K562 (cell line): ENCODE results near the gene ZNF234. TPM values are rescaled to one million over a fixed set of nuclear protein-coding genes. Genes with fewer than 3 reads are reported as not detected.

Source experiments
- ARID3A ChIP-seq: IDR thresholded peaks from 2 replicates; pipeline ENCODE4 v1.6.1; 2012; ENCODE audit warnings: low read depth, low read length, improper control_type of control experiment, borderline replicate concordance
- CAMTA2 ChIP-seq: fragments of 250-450 bp; sonication (Bioruptor Pico); conservative IDR thresholded peaks from 2 replicates; pipeline ENCODE4 v1.5.1; 2022
- E2F3 ChIP-seq: fragments of 250-450 bp; sonication (Bioruptor Pico); IDR thresholded peaks from 2 replicates; pipeline ENCODE4 v1.4.0; 2020; ENCODE audit warnings: mild to moderate bottlenecking
- ELF1 ChIP-seq: fragments of 200-800 bp; sonication (Bioruptor generic); IDR thresholded peaks from 2 replicates; pipeline ENCODE4 v1.6.1; 2016; ENCODE audit warnings: missing genetic modification characterization, missing compliant biosample characterization
- HDAC2 ChIP-seq: fragments of 450-650 bp; IDR thresholded peaks from 2 replicates; pipeline ENCODE4 v1.6.1; 2016; ENCODE audit warnings: mild to moderate bottlenecking
- HNRNPK ChIP-seq: fragments of 200-400 bp; formaldehyde crosslinking; IDR thresholded peaks from one replicate; pipeline ENCODE4 v1.6.1; 2018; ENCODE audit warnings: mild to moderate bottlenecking, low read depth, low read length; ENCODE audit not compliant: poor library complexity, severe bottlenecking
- KDM2B ChIP-seq: fragments of 250-450 bp; sonication (Bioruptor Pico); IDR thresholded peaks from 2 replicates; pipeline ENCODE4 v1.8.0; 2021; ENCODE audit warnings: mild to moderate bottlenecking, moderate library complexity
- MTA1 ChIP-seq: fragments of 450-650 bp; IDR thresholded peaks from 2 replicates; pipeline ENCODE4 v1.6.1; 2017; ENCODE audit warnings: borderline replicate concordance
- MTA2 ChIP-seq: fragments of 450-650 bp; IDR thresholded peaks from 2 replicates; pipeline ENCODE4 v1.6.1; 2016; ENCODE audit warnings: low read depth
- MYC ChIP-seq, 2 experiments: fragments of 250-450 bp in 1 of 2; sonication (Bioruptor Pico) in 1 of 2; IDR thresholded peaks; 2 replicates each; pipeline versions ENCODE4 v1.5.1 to v1.6.1; 2012 to 2021; ENCODE audit warnings: low read depth in 2 of 2, borderline replicate concordance in 1 of 2, improper control_type of control experiment in 1 of 2, low read length in 1 of 2, mild to moderate bottlenecking in 1 of 2, moderate library complexity in 1 of 2
- NFRKB ChIP-seq: fragments of 450-650 bp; IDR thresholded peaks from 2 replicates; pipeline ENCODE4 v1.6.1; 2016; ENCODE audit warnings: low read depth
- POLR2AphosphoS5 ChIP-seq: IDR thresholded peaks from 2 replicates; pipeline ENCODE4 v1.6.1; 2011; ENCODE audit warnings: mild to moderate bottlenecking, low read depth, low read length, moderate library complexity; ENCODE audit not compliant: control insufficient read depth, insufficient read depth
- RBM14 ChIP-seq: fragments of 200-400 bp; formaldehyde crosslinking; IDR thresholded peaks from 2 replicates; pipeline ENCODE4 v1.6.1; 2018; ENCODE audit warnings: low read depth, mild to moderate bottlenecking, low read length, moderate library complexity, borderline replicate concordance; ENCODE audit not compliant: insufficient read depth
- ZNF12 ChIP-seq: sonication (generic); formaldehyde crosslinking; IDR thresholded peaks from 2 replicates; pipeline ENCODE4 v1.4.0; 2020; ENCODE audit warnings: mild to moderate bottlenecking, missing genetic modification reagents
- ZNF184 ChIP-seq: sonication (generic); formaldehyde crosslinking; IDR thresholded peaks from 2 replicates; pipeline ENCODE4 v1.5.0; 2020; ENCODE audit warnings: missing genetic modification reagents
- ZNF282 ChIP-seq: sonication (generic); formaldehyde crosslinking; IDR thresholded peaks from 2 replicates; pipeline ENCODE4 v1.8.1; 2023; ENCODE audit warnings: missing genetic modification reagents
- ZNF41 ChIP-seq: fragments of 250-450 bp; sonication (Bioruptor Pico); conservative IDR thresholded peaks from 2 replicates; pipeline ENCODE4 v1.4.0; 2020; ENCODE audit warnings: mild to moderate bottlenecking
- ZNF561 ChIP-seq: fragments of 450-650 bp; formaldehyde crosslinking; conservative IDR thresholded peaks from 2 replicates; pipeline ENCODE4 v1.4.0; 2020; ENCODE audit warnings: mild to moderate bottlenecking, moderate library complexity
- polyA plus RNA-seq, 8 experiments: library from polyadenylated mRNA; depleted of rRNA in 4 of 8; stranded (reverse) in 5 of 8; unstranded in 3 of 8; fragments of >200 nt; fragmentation: Nextera tagmentation in 2 of 8; fragmentation: Illumina TruSeq in 1 of 8; extraction: Ambion mirVana in 2 of 8; extraction: Trizol in 1 of 8; gene quantifications; 2 replicates each; pipeline versions ENCODE4 v1.2.1 to v1.2.3, GENCODE V29; 2011 to 2014; ENCODE audit warnings: inconsistent platforms in 1 of 8, missing spikeins in 1 of 8
- total RNA-seq, 7 experiments: library from RNA; depleted of rRNA in 6 of 7; stranded (reverse); fragments of >200 nt in 6 of 7; fragmentation: Illumina TruSeq in 2 of 7; extraction: Trizol in 2 of 7; gene quantifications; 2 replicates each; pipeline versions ENCODE4 v1.2.1 to v1.2.3, GENCODE V29; 2011 to 2021; ENCODE audit warnings: low replicate concordance in 1 of 7
- TF ChIP-seq, protein P1 (sequence below), 2 experiments: IDR thresholded peaks; 2 replicates each; pipeline ENCODE4 v1.6.1; 2012; ENCODE audit warnings: improper control_type of control experiment in 2 of 2, low read depth in 2 of 2, low read length in 2 of 2, borderline replicate concordance in 1 of 2
- TF ChIP-seq, protein P2 (sequence below): fragments of 450-650 bp; IDR thresholded peaks from 2 replicates; pipeline ENCODE4 v1.7.1; 2018; ENCODE audit warnings: mild to moderate bottlenecking, low read depth; ENCODE audit not compliant: partially characterized antibody

ZNF234 gene
- total and polyA plus RNA-seq, 9 of the 15 experiments (the other 6 are each of a cell fraction or from before 2014, with no cell fraction given): 0.82 to 2.9 (median 1.5) TPM

GRCh38 chr19:44207126-44207803 is 65.9 kb downstream of the ZNF234 start (continued):
- TF ChIP-seq, protein P1, sequence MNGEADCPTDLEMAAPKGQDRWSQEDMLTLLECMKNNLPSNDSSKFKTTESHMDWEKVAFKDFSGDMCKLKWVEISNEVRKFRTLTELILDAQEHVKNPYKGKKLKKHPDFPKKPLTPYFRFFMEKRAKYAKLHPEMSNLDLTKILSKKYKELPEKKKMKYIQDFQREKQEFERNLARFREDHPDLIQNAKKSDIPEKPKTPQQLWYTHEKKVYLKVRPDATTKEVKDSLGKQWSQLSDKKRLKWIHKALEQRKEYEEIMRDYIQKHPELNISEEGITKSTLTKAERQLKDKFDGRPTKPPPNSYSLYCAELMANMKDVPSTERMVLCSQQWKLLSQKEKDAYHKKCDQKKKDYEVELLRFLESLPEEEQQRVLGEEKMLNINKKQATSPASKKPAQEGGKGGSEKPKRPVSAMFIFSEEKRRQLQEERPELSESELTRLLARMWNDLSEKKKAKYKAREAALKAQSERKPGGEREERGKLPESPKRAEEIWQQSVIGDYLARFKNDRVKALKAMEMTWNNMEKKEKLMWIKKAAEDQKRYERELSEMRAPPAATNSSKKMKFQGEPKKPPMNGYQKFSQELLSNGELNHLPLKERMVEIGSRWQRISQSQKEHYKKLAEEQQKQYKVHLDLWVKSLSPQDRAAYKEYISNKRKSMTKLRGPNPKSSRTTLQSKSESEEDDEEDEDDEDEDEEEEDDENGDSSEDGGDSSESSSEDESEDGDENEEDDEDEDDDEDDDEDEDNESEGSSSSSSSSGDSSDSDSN (IDR thresholded peaks at IDR 0.05; ENCODE audit: borderline replicate concordance in 1 of 2, low read depth in 2 of 2, low read length in 2 of 2): no peak
- TF ChIP-seq RBM14 (no peak), HNRNPK (no peak), ARID3A (no peak), CAMTA2 (CRISPR knock-in tag) (no peak), MTA1 (no peak), ZNF12 (CRISPR knock-in tag) (no peak), HDAC2 (no peak), ELF1 (tag) (peak; percentile 99), NFRKB (0 out of 2 replicates have a peak, but pooled peaks have one; percentile 23), MYC (IDR thresholded peaks at IDR 0.05; ENCODE audit: low read depth, low read length) (no peak), MYC (CRISPR knock-in tag; IDR thresholded peaks at IDR 0.05; ENCODE audit: borderline replicate concordance, low read depth) (no peak), ZNF184 (CRISPR knock-in tag) (no peak), ZNF282 (CRISPR knock-in tag) (no peak), MTA2 (no peak), ZNF41 (CRISPR knock-in tag) (no peak), KDM2B (no peak), E2F3 (CRISPR knock-in tag) (no peak), ZNF561 (no peak), POLR2AphosphoS5 (peak; percentile 65; the same call in 1 of the 2 replicates)
- TF ChIP-seq, protein P2, sequence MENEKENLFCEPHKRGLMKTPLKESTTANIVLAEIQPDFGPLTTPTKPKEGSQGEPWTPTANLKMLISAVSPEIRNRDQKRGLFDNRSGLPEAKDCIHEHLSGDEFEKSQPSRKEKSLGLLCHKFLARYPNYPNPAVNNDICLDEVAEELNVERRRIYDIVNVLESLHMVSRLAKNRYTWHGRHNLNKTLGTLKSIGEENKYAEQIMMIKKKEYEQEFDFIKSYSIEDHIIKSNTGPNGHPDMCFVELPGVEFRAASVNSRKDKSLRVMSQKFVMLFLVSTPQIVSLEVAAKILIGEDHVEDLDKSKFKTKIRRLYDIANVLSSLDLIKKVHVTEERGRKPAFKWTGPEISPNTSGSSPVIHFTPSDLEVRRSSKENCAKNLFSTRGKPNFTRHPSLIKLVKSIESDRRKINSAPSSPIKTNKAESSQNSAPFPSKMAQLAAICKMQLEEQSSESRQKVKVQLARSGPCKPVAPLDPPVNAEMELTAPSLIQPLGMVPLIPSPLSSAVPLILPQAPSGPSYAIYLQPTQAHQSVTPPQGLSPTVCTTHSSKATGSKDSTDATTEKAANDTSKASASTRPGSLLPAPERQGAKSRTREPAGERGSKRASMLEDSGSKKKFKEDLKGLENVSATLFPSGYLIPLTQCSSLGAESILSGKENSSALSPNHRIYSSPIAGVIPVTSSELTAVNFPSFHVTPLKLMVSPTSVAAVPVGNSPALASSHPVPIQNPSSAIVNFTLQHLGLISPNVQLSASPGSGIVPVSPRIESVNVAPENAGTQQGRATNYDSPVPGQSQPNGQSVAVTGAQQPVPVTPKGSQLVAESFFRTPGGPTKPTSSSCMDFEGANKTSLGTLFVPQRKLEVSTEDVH: peak; percentile 82
